NCI-H510A (cell line): Measurements from ENCODE around the gene DUSP6.
"Not testable (repeated sequence)": the region's sequence is repeated elsewhere in the genome, so short reads cannot be mapped to it uniquely, and the experiment has no call there.

Experiments used
- DNase-seq: peaks from one replicate; lab custom pipeline; 2025; lab: John Stamatoyannopoulos, UW

Gene DUSP6

DNA sequence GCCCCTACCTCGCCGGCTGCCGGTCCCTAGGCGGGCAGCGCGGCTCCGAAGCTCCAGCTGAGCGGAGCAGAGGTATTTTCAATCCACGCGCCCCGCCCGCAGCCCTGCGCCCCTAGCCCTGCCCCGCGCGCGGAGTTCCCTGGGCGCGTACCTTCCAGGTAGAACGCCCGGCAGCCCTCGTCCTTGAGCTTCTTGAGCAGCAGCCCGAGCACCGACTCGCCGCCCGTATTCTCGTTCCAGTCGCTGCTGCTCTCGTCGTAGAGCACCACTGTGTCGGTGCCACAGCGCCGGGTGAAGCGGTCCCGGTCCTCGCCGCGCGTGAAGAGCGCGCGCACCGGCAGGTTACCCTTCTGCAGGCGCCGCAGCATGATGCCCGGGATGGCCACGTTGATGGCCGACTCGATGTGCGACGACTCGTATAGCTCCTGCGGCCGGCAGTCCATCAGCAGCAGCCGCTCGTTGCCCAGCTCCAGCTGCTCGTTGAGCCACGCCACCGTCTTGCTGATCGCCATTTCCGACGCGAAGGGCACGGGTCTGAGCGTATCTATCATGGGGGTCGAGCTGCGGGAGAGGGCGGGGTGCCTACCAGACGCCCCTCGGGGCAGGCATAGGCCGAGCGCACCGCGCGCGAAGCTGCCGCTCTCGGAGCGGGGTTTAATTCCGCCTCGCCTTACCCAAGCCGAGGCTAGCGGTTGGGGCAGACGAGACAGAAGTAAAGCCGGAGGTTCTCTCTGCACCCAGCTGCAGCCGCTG lies 636 bp downstream of the DUSP6 start:
- no peak for DNase-seq

DNA sequence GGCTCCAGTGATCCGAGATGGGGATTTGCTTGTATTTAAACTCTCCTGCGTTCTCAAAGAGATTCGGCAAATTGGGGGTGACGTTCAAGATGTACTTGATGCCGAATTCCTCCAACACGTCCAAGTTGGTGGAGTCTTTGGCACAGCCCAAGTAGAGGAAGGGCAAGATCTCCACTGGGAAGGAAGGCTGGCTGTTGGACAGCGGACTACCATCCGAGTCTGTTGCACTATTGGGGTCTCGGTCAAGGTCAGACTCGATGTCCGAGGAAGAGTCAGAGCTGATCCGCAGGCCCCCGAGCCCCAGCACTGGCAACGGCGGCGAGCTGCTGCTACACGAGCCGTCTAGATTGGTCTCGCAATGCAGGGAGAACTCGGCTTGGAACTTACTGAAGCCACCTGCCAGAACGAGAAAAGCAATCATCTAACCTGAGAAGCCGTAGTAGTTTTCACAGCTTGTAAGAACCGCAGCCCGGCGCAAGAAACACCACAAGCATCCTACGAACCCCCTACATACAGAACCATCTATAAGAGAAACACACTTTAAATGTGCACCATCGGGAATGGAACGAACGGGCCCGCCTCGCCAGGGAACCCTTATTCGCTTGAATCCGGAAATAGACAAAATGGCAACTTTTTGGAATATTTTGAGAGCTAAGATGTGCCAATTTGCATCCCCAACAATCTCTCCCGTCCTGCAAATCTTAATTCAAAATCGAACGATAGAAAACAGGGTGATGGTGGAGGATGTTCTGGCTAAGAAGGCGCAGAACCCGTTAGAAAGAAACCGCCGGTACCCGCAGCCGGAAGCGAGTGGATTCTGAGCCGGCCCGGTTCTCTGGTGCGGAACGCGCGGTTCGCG lies 1.4 kb downstream of the DUSP6 start:
- DNase-seq: no peak

DNA sequence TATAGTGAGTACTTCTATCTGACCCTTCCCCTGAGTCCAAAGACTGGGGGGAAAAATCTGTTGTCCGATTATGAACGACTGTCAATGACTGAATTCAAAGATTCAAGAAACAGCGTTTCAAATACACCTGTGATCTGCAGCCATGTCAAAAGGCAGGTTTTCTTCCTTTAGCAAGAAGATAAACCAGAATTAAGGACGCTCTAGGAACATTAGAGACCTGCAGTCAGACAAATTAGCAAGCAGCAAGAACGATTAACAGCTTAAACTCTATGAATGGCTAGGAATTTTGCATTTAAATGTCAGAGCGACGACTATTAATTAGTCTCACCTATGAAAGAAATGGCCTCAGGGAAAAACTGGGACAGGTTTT lies 2.1 kb downstream of the DUSP6 start:
- no peak for DNase-seq

GRCh38 chr12:89349814-89350213 lies 2.5 kb downstream of the DUSP6 start:
- peak; percentile 27 for DNase-seq

GRCh38 chr12:89348894-89349699 lies 3.2 kb downstream of the DUSP6 start:
- DNase-seq: no peak

GRCh38 chr12:89347325-89347829 lies 4.9 kb downstream of the DUSP6 start:
- DNase-seq: no peak

GRCh38 chr12:89346741-89347324 lies 5.5 kb downstream of the DUSP6 start:
- DNase-seq: no peak

- peak; percentile 76 for DNase-seq
Observed at GRCh38 chr12:89345830-89346740, 6.2 kb downstream of the DUSP6 start.

DNA sequence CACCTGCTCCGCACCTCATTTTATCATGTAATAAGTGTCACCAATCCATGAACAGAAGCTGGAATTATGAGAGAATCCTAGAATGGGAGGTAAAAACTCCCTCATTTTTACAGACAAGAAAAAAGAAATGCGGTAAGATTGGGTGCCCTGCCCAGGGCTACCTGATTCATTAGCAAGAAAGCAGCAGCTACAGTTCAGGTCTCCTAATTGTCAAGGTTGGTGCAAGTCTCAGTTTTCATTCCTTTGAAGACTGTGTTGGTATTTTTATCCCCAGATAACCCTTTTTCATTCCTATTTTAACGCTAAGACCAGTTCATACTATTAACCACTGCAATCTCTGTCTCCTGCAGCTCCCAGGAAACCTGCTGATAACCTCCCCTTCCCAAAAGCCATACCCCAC lies 6.9 kb downstream of the DUSP6 start:
- DNase-seq: no peak

DNA sequence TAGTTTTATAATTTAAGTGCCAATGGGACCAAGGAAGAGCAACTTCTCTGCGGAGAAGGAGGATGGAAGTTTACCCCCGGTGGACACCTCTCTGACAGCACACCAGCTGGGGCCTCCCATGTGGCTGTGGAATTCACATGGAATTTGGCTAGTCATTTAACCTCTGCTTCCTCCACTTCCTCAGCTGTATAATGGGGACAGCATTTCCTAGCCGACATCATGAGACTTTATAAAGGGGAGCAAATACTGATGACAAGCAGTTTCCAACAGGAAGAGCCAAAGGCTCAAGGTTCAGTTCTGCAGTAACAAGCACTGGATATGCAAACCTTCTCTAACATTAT lies 7.5 kb downstream of the DUSP6 start:
- DNase-seq: no peak

DNA sequence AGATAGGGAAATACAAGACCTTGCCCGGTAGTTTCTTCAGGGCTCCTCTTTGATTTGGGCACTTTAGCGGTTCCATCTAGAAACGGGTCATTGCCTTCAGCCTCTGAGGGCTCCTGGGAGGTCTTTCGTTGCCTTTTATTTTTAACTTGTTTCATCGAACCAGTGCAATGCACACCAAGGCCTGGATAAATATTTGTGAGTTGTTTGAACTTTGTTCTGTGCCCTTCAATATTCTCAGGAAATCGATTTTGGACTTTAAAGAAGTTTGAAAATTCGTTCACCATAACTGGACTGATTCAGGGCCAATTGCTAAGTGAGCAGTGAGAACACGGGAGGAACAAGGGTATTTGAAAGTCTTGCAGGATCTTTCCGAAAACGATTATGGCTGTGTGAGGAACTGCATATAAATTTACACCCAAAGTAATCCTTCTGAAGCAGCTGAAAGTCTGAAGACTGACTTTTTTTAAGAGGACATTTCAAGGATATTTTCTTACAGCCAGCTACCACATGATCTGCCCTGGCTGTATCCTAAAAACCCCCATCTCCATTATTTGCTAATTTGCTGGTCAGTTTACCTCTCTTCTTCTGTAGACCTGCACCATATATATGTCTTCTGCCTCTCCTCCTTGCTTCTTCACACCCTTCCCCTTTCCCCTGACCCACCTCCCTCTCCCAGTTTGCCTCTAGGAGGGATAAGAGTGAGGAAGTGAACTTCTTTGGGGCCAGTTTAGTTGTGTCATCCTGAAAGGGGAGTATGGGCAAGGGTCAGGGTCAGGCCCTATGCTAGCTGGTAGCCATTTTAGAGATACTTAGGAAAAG lies 8.0 kb downstream of the DUSP6 start:
- DNase-seq: no peak

DNA sequence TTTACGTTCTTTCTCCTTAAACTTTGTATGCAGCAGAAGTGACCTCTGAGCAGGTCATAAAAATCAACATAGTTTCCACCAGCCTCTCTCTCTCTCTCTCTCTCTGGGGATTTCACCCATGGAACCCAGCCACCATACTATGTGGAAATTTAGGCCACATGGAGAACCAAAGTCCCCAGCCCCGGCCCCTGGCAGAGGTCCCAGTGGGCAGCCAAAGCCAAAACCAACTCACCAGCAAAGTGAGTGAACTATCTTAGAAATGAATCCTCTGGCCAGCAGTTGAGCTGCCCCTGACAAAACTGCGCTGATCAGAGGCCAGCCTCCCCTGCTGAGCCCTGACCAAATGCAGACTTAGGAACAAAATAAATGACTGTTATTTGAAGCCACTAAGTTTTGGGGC lies 9.2 kb downstream of the DUSP6 start:
- no peak for DNase-seq

DNA sequence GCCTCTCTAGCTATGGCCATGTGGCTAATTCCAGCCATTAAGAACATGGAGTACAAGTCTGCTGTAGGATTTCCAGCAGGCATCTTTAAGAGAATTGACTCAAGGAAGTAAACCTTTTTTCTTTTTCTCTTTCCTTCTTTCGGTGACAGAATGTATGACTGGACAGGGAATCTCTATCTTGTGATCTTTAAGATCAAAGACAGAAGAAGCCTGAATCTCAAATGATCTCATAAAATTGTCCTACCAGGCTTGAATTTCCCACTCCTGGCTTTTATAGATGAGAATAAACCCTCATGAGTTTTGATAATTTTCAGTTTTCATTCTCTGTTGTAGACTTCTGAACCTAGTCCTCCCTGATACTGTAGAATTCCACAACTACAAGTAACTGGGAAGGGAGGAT lies 11.4 kb downstream of the DUSP6 start:
- no peak for DNase-seq

DNA sequence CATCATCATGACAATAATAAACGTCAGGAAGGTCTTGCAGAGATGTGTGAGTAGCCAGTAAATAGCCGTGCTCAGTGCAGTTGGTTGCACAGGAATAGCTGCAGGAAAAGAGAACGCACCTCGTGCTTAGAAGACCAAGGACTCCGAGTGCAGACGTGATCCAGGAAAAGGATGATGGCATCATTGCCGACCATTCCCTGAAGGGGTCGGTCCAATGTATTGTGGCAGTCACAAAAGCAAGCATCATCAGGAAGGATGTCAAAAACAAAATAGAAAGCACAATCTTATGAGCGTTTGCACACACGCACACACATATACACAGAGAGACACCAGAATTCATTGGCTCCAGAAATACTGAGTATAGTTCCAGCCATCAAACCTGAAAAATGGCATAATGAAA lies 12.8 kb downstream of the DUSP6 start:
- DNase-seq: no peak

- not testable (repeated sequence) for DNase-seq
Observed at GRCh38 chr12:89337136-89337535, 15.2 kb downstream of the DUSP6 start.

DNA sequence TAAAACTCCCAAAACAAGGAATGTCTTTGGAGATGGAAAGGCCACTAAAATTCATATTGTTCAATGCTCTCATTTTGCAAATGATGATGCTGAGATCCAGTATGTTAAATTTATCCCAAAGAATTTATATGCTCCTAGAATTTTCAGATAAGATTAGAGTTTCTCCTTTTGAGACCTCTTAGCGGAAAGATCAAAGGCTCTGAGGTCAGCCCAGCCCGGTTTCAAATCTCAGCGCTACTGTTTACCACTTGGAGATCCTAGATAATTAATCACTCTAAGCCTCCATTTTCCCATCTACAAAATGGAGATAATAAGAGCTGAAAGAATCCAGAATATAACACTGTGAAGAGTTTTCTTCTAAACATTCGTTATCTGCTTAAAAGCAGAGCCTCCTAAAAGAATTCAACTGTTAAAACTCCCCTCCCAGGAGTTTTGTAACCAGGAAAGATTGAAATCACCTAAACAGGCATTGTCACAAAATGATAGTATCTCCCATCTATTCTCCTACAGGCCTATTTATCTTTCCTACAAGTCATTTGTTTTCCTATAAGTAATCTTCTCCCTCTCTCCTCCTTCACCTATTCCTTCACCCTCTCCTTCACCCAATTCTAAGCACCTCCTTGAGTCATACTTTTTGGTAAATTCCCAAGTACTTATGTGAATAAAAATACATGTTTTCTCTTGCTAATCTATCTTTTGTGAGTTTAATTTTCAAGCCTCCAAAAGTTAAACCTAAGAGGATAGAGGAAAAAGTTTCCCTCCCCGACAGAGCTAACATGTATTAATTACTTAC lies 16.7 kb downstream of the DUSP6 start:
- DNase-seq: no peak

- no peak for DNase-seq
Observed at GRCh38 chr12:89334548-89335169, 17.6 kb downstream of the DUSP6 start.

- DNase-seq: no peak
Observed at GRCh38 chr12:89333564-89334252, 18.6 kb downstream of the DUSP6 start.
